ENCODE data around the gene STXBP4.

STXBP4 gene

DNA sequence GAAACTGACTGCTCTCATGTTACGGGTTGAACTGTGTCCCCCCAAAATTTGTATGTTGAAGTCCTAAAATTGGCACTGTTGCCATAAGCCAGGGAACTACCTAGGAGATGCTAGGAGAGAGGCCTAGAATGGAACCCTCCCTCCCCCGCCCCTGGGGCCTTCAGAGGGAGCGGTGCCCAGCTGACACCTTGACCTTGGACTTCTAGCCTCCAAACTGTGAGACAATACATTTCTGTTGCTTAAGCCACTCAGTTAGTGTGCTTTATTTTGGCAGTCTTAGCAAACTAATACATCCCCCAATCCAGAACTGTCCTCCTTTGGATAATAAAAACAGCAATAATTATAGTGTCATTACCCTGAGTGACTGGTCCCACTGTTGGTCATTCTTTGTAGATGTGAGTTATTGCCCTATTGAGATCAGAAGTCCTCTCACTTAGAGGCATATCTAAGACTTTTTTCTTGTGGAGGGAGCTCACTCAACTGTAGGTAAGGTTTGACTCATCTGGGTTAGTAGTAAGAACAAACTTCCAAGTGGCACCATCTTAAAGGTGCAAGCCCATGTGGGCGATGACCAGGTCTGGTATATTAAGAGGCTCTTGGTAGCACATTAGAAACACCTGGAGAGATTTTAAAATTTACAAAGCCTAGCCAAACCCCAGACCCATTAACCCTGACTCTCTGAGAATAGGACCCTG, 203.2 kb downstream of the STXBP4 start:
- no peak for DNase-seq (ENCODE audit: low read depth)

DNA sequence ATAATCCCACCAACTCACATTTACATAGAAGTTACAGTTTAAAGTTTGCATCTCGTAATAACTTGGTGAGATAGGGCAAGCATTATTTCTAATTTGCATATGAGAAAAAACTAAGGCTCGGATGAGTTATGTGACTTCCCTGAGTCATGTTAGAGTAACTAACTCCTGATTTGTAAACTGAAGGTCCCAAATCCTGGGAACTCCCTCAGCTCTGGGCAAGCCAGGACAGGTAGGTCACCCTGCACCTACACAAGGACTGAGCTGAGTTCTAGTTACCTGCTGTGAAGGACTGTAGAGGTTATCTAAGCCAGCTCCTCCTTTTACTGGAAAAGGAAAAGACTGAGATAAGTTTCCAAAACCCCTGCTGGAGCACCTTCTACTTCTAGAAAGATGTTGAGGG, 204.0 kb downstream of the STXBP4 start:
- DNase-seq (ENCODE audit: low read depth) = no peak

DNA sequence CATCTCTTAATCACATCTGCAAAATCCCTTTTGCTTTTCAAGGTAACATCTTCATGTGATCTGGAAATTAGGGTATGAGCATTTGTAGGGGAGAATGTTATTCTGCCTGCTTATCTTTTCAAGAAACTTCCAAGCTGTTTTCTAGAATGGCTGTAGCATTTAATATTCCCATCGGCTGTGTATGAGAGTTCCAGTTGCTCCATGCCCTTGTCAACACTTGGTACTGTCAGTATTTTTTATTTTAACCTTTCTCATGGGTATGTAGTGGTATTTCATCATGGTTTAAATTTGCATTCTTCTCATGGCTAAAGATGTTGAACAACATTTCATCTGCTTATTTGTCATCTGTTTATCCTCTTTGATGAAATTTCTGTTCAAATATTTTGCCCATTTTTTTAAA, 205.6 kb downstream of the STXBP4 start:
- no peak for DNase-seq (ENCODE audit: low read depth)

DNA sequence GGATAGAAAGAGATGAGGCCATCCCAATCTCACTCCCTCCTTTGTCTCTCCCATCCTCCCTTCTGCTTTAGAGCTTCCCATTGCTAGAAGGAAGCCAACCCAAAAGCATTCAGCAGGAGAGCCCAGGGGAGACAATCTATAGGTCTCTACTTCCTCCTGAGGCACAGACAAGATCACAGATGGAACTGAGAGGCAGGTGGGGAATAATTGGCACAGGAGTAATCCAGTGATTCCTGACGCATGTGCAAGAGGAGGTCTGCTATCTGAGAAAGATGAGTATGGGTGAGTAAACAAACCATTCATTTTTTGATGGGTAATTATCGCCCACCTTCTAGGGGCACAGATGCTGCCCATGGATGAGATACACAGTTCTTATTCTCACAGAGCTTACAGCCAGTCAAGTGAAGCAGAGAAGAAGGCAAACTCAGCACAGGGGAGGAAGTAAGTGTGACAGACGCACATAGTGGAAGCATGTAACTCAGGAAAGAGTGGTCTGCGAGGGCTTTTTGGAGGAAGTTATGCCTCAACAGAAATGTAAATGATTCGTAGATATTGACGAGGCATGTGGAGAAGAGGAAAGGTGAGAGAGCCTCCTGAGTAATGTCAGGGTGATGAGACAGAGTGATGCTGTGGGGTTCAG, 207.3 kb downstream of the STXBP4 start:
- no peak for DNase-seq (ENCODE audit: low read depth)

DNA sequence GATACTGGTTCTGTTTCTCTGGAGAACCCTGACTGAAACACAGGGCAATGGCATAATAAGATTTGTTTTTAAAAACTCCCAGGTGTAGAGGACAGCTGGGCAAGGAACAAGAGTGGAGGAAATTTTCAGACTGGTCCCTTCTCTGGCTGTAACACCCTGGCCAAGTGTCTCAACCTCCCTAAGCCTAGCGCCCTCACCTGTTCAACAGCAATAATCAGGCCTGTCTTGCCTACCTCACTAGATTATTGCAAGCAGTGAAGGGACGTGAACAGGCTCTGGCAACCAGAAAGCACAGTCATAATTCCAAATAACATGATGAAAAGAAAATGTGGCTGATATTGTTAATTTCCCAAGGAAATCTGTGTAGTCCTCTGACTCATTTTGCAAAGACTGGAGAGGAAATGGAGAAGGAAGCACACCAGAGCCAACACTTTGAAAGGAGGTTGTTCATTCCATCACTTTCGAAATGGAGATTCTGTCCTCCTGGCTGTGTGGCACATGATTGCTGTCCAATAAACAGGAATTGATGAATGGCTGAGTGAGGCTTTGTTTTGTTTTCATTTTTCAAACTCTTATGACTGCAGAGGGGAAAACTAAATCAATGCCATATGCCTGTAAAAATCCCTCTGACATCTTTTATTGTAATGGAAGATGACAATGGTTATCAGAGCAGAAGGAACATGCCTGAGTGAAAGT, 208.7 kb downstream of the STXBP4 start:
- no peak for DNase-seq (ENCODE audit: low read depth)

DNA sequence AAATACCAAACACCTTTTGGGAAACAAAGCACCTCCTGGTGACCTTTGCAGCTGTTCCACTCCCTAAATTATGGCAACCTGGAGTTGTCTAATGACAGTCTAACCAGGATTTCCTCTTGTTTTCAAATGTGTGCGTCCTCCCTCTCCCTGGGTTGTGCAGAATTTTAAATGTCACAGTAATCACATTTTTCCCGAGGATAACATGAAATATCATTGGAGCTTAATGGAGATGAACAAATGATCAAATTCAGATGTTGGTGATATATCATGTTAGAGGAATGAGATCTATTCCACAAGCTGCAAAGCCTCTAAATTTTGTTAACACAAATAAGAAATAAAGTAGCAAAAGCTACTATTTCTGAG, 209.3 kb downstream of the STXBP4 start:
- no peak for DNase-seq (ENCODE audit: low read depth)

DNA sequence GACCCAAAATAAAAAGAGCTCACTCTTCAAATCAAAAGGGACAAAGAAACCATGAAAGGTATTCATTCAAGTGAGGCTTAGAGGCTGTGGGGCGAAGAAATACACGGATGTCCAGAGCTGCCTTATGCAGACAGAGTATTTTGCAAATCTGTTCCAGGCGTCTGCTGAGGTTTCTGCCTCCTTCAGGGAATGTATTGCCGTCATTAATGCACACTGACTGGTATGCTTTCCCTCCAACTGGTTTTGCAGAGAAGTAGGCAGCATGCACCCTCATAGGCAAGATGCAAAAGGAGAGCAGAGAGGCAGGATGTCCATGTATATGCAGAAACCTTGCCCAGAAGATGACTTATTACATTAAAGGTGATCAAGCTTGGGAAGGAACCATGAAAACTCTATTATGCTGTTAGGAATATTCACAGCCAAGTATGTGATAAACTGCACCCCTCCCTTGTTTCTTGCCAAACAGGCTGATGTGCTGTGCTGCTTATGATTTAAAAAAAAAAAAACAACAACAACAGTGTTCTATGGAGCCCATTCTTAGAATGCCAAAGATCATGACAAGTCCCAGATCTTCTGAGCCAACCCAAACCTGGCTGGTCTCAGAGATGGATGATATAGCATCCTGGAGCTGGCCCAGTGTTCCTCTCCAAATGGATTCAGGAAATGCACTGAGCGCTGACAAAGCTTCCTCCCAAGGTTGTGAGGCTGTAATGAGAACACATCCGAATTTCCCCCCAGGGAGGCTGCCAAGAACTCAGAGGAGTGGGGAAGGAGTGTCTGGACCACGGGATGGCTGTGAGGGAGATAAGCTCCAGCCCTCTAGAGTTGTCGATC, 218.6 kb downstream of the STXBP4 start:
- DNase-seq (ENCODE audit: low read depth) = no peak

DNA sequence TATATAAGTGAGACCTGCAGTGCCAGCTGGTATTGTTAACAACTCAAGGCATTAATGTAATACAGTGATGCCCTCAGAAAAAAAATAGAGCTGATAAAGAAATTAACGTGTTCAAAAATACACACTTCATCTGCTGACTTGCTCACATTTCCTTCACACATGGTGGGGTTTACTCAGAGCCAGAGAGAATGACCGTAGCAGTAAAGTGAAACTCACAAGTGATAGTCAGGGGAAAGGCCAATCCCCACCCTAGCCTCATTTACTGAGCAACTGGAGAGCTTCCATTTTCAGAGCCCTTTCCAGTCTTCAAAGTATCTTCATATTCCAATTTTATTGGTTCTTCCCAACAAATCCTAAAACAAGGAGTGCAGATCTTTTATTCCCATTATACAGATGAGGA, 222.2 kb downstream of the STXBP4 start:
- DNase-seq (ENCODE audit: low read depth) = no peak

DNA sequence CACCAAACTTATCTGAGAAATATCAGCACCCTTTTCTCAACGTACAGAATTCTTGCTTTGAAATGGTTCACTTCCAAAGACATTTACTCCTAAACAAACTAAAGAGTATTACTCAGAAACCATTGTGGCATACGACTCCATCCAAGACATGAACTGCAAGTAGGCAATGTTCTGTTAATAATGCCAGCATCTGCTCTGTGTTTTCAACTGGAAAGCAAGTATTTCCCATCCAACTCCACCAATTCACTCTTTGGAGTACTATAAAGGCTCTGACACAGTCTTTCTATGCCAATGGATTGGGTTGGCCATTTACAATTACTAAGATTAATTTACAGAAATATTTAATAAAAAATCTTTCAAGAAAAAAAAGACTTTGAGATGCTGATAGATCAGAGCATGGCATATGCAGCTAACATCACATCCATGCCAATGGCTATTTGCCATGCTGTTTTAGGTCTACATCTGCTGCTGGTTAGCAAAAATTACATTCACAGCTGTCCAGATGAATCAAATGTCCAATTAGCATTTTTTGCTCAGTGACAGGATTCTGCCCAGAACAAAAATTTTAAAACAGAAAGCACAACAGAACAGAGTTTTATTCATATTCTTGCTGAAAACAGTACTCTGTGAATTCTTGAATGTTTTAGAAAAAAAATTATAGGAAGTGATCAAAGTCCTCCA, 230.3 kb downstream of the STXBP4 start:
- DNase-seq (ENCODE audit: low read depth) = no peak

DNA sequence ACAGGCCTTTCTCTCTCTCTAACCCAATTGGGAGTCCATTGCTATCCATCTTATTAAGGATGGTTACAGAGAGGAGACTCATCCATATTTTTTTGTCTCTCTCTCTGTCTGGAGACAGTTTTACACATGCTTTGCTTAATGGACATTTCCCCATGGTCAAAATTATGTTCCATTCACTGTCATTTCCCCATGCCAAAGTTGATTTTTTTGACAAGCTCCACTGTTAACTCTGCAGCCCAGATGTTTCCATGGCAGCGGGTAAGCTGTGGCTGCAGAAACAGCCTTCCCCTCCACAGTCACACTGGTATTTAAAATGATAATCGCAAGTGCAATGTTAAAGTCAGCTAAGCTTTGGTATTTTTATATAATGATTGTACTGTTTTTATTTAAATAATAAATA, 232.3 kb downstream of the STXBP4 start:
- DNase-seq (ENCODE audit: low read depth) = no peak

DNA sequence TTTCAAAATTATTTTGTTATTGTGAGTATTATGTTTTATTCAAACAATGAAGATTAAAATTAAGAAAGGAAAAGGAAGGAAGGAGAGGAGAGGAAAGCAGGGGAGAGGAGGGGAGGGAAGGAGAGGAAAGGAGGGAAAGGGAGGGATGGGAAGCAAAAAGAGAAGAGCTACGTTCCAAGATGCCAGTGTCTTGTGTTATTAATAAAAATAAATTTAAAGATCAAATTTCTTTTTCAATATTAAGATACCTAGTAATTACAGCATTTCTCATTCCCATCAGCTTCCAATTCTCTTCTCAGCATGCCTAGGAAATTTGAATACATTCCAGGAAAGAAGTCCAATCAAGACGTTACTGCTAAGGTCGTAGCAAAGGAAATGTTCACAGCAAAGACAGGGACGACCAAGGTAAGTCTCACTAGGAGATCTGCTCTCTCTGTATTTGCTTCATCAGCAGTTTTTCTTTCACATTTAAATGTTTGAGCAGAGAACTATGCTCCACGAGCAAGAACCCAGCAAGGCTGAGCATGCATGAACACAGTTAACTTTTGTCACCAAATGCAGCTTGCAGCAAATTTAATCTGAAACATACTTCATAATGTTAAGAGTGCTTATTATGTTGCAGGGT, 232.9 kb downstream of the STXBP4 start:
- no peak for DNase-seq (ENCODE audit: low read depth)

DNA sequence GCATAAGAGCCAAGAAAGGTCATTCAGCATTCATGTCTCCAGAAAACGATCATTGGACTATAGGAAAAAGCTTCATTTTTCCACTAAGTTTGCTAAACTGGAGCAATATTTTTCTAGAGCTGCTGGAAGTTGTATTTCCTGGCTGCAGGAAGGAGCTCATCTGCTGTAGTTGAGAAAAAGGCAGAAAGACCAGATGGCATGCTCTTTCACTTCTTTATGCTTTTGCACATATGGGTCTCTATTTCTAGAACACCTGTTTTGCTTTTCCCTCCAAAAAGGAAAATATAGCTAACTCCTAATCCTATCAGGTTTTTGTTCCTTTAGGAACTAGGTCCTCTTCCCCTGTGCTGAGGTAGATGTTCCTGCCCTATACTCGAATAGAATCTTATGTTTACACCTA, 234.3 kb downstream of the STXBP4 start:
- DNase-seq (ENCODE audit: low read depth) = no peak

DNA sequence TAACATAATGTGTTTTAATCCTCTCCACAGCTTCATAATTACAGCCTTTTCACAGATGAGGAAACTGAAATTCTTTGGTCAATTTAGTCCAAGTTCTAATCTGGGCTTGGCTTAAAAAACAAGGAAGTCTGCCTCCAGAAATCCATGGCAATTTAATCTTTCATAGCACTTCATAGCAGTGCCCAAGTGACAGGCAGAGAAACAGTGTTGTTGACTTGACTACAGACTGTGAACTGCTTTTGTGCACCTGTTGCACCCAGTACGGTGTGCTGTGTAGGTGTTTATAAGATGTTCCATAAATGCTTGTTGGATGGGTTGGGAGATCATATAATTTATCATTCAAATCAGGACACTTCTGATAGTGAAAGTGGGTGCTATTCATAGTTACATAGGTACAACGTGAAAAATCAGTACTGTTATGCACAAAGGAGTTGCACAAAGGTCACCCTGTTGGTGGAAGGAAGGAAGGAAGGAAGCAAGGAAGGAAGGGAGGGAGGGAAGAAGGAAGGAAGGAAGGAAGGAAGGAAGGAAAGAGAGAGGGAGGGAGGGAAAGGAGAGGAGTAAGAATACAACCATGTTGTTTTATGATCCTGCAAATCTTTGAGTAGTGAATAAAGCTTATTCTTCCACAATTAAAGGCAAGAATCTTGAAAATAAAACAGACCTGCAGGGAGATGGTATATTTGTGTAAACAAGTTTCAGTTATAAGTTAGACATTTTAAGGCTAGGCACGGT, 239.7 kb downstream of the STXBP4 start:
- no peak for DNase-seq (ENCODE audit: low read depth)

DNA sequence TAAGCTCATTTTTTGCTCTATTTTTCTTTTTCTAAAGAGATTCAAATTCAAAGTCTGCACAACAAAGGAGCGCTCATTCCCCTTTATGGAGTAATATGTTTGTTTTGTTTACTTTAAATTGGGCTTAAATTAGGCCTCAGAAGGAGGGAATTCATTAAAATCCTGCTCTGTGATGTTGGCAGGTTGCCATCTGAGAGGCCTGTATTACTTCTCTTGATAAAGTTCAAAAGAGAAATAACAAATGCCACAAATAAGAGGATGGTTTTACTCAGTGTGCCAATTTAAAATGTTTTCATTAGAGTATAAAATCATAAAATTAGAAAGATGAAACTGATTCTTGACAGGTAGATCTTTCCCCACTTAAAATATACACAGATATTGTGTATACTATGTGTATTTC, 241.7 kb downstream of the STXBP4 start:
- no peak for DNase-seq (ENCODE audit: low read depth)

DNA sequence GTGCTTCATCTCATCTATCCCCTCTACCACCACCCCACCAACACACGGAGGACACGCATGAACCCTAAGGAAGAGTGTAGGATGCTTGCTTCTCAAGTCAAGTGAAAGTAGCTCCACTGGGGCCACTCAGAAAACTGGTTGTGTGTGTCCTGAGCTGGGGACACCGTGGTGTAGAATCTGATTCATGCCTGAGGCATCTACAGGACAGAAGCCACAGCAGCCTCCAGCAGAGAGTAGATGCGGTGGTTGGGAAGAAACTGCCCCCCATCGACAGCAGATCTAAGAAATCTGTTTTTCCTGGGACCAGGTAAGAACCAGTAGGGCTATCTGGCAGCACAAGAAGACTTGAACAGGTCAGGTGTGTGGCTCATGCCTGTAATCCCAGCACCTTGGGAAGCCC, 244.3 kb downstream of the STXBP4 start:
- no peak for DNase-seq (ENCODE audit: low read depth)

DNA sequence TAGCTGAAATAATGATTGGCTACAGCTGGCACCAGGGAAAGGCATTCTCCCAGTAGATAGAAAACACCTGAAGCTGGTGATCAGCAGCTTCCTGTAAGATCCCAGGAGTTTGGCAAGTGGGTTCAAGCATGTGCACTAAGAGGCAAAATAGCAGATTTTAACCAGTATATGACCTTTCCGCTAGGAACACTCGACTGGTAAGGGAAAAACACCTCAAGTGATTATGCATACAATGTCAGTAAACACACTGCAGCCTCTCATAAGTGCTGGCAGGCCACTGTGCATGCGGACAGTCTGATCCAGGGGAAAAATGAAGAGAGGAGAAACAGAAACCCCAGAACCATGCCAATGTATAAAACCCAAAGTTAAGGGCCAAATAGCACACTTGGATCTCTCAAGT, 247.1 kb downstream of the STXBP4 start:
- DNase-seq (ENCODE audit: low read depth) = no peak

DNA sequence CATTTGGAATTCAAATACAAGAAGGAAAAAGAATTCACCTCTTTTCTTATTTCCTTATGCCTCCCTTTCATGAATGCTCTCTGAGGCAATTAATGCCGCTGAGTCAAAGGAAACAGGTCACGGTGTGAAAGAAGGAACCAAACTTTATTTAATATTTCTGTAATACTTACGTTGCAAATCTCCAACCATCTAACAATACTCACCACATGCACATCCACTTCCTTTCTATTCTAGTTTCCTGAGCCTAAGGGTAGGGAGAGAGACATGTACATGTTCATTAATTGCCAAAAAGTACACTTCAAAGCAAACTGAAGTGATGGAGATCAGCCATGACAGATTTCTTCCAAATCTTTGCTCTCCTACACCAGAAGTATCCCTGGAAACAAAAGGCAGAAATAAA, 248.3 kb downstream of the STXBP4 start:
- DNase-seq (ENCODE audit: low read depth) = no peak

DNA sequence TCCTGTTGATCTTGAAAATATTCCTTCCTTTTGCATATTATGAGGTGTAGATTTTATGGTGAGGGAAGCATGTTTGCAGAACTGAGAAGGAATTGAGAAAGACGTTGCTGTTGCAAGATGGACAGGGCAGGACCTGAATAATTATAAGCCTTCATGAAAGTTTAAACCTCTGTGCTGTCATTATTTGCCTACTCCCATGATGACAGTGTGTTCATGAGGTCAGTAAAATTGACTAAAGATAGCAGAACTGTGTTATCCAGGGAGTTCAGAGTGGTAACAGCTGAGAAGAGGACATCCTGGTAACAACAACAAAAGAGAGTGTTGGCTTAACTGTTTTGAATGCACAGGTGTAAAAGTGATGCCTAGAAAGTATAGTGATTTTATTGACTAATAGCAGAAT, 250.9 kb downstream of the STXBP4 start:
- no peak for DNase-seq (ENCODE audit: low read depth)

DNA sequence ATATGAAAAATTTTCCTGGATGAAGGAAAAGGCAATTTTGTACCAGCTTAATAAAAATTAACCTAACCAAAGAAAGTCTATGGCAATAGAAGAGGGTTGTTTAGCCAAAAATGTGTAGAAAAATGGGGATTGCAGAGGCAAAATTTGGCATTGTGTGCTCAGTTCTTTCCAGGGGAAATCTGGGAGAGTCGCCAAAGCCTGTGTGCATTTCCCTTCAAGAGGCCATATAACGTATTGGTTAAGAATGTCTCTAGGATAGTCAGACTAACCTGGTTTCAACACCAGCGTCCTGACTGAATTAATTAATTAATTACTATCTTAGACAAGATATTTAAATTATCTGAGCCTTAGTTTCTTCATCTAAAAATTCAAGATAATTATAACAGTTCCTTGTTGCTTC, 251.4 kb downstream of the STXBP4 start:
- no peak for DNase-seq (ENCODE audit: low read depth)
